Keratinocyte (primary cell): ENCODE results near the gene DUSP5. TPM values are rescaled to one million over a fixed set of nuclear protein-coding genes. Genes with fewer than 3 reads are reported as not detected.

Experiments
- DNase-seq: peaks from one replicate; pipeline ENCODE4 v3.0.0-alpha.2; 2011; ENCODE audit warnings: low read depth, missing footprints, low spot score
- FAIRE-seq: peaks from 2 replicates; lab custom pipeline; 2011; peaks lifted over from hg19 to GRCh38; lab: Jason Lieb, UNC
- H2AFZ ChIP-seq: 2 replicates; pipeline ENCODE4 v1.6.0; 2012; ENCODE audit warnings: low read length, control low read depth, inconsistent platforms; ENCODE audit not compliant: control insufficient read depth
- H3K27ac ChIP-seq: 2 replicates; pipeline ENCODE4 v1.5.1; 2011; ENCODE audit warnings: low read length; ENCODE audit not compliant: control insufficient read depth, insufficient read depth
- H3K27me3 ChIP-seq: 3 replicates; pipeline ENCODE4 v1.6.0; 2011; ENCODE audit warnings: low read length; ENCODE audit not compliant: control insufficient read depth, insufficient read depth; ENCODE audit errors: extremely low read depth
- H3K36me3 ChIP-seq, 2 experiments: 2 replicates in 1 of 2; 3 replicates in 1 of 2; pipeline ENCODE4 v1.5.1; 2011; ENCODE audit warnings: low read length in 2 of 2, mild to moderate bottlenecking in 1 of 2; ENCODE audit not compliant: control insufficient read depth in 2 of 2, insufficient read depth in 2 of 2; ENCODE audit errors: extremely low read depth in 1 of 2
- H3K4me1 ChIP-seq: 3 replicates; pipeline ENCODE4 v1.5.1; 2011; ENCODE audit warnings: low read length; ENCODE audit not compliant: control insufficient read depth, insufficient read depth; ENCODE audit errors: extremely low read depth
- H3K4me2 ChIP-seq: 3 replicates; pipeline ENCODE4 v1.6.0; 2011; ENCODE audit warnings: low read depth, low read length; ENCODE audit not compliant: control insufficient read depth, insufficient read depth; ENCODE audit errors: extremely low read depth
- H3K4me3 ChIP-seq, 3 experiments: fragments of 200-600 bp in 1 of 3; sonication (generic) in 1 of 3; 2 replicates in 2 of 3; 3 replicates in 1 of 3; pipeline ENCODE4 v1.5.1; 2011 to 2016; ENCODE audit warnings: low read length in 3 of 3, mild to moderate bottlenecking in 3 of 3, control low read depth in 2 of 3, inconsistent platforms in 1 of 3, low read depth in 1 of 3, mixed read lengths in 1 of 3, mixed run types in 1 of 3, moderate library complexity in 1 of 3; ENCODE audit not compliant: control insufficient read depth in 2 of 3, insufficient read depth in 2 of 3; ENCODE audit errors: extremely low read depth in 1 of 3
- H3K79me2 ChIP-seq: 2 replicates; pipeline ENCODE4 v1.6.0; 2012; ENCODE audit warnings: low read length; ENCODE audit not compliant: control insufficient read depth, insufficient read depth
- H3K9ac ChIP-seq: 3 replicates; pipeline ENCODE4 v1.6.0; 2011; ENCODE audit warnings: low read length; ENCODE audit not compliant: control insufficient read depth, insufficient read depth; ENCODE audit errors: extremely low read depth
- H3K9me1 ChIP-seq: 3 replicates; pipeline ENCODE4 v1.6.0; 2011; ENCODE audit warnings: low read length; ENCODE audit not compliant: control insufficient read depth, insufficient read depth; ENCODE audit errors: extremely low read depth
- H3K9me3 ChIP-seq: 2 replicates; pipeline ENCODE4 v1.5.1; 2012; ENCODE audit warnings: low read depth, low read length; ENCODE audit not compliant: control insufficient read depth
- H4K20me1 ChIP-seq: 3 replicates; pipeline ENCODE4 v1.6.0; 2011; ENCODE audit warnings: low read length; ENCODE audit not compliant: control insufficient read depth, insufficient read depth; ENCODE audit errors: extremely low read depth
- EZH2 ChIP-seq: IDR thresholded peaks from one replicate; pipeline ENCODE4 v1.6.1; 2012; ENCODE audit warnings: inconsistent platforms, mild to moderate bottlenecking, low read length, moderate library complexity
- dilution Hi-C: fragments of 300-500 bp; cut with MboI; formaldehyde crosslinking; loops from one replicate; pipeline ENCODE4 v1.7.0; 2020; ENCODE audit warnings: low sequenced_read_pairs; ENCODE audit not compliant: extremely low pct_ligation_motif_present
- polyA plus RNA-seq, 5 experiments: library from polyadenylated mRNA; depleted of rRNA in 3 of 5; stranded (reverse) in 3 of 5; stranded (forward) in 1 of 5; unstranded in 1 of 5; fragments of >200 nt; gene quantifications; 1 replicate in 1 of 5; 2 replicates in 3 of 5; 3 replicates in 1 of 5; pipeline versions ENCODE4 v1.2.1 to v1.2.3, GENCODE V29; 2011 to 2012; ENCODE audit warnings: missing spikeins in 2 of 5, low read depth in 1 of 5, low replicate concordance in 1 of 5
- TF ChIP-seq, protein P1 (sequence below), 3 experiments: IDR thresholded peaks in 1 of 3; conservative IDR thresholded peaks in 1 of 3; optimal IDR thresholded peaks in 1 of 3; 2 replicates in 2 of 3; 3 replicates in 1 of 3; pipeline versions ENCODE3 to v1.5.1; 2011; ENCODE audit warnings: low read length in 3 of 3, mild to moderate bottlenecking in 3 of 3, moderate library complexity in 2 of 3, control low read depth in 1 of 3, inconsistent platforms in 1 of 3; ENCODE audit not compliant: insufficient read depth in 2 of 3; ENCODE audit errors: extremely low read depth in 1 of 3

Gene DUSP5
- polyA plus RNA-seq, 1 donor (not counting 4 experiments of a cell fraction or from before 2014, with no cell fraction given), result 49.6 TPM

DNA sequence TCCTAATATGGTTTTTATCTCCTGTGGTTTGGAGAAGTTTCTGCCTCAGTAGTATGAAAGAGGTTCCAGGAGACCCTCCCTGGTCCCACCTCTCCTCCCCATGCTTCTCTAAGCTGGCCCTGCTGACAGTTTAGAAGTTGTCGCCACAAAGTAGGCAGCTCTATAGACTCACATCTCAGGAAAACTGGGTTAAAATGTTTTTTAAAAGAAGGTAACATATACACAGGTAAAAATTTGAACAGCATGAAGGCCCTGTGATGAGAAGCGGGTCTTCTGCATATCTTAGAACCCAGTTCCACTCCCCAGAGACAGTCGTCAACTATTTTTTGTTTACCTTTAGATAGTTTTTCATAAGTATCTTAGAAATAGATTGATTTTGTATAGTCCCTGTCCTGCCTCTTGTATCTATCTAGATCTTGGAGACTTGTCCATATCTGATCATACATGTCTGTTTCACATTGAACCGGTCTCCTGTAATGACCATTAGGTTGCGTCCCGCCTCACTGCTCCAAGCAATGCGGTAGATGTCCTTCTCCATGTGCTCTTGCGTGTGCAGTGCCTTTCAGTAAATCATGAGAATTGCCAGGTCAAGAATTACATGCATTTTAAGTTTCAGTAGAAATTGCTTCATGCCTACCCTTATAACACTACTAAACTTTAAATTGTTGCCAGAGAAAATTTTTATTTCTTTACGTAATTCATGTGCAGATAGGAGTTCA, 2.2 kb downstream of the DUSP5 start:
- Histone ChIP-seq H3K36me3 (peaks cover 11 to 50% of the 10 kb centered on the region in 2 experiments), H3K4me1 (peaks cover 41% of the 10 kb centered on the region), H3K9ac (peak overlapping the region; percentile 90), H3K4me3 (peak overlapping the region; percentile 91 to 99 (median 98)), H3K4me2 (peak overlapping the region; percentile 76), H3K9me3 (no peaks in the 10 kb centered on the region), H4K20me1 (peaks cover 41% of the 10 kb centered on the region), H3K79me2 (peaks cover 93% of the 10 kb centered on the region), H3K27ac (peak overlapping the region; percentile 67), H3K9me1 (no peaks in the 10 kb centered on the region), H3K27me3 (no peaks in the 10 kb centered on the region), H2AFZ (no peak overlapping the region)
- dilution Hi-C loops, result no loop called here
- FAIRE-seq, result no peak
- no peak for DNase-seq
- TF ChIP-seq EZH2, result no peak
- TF ChIP-seq, protein P1, sequence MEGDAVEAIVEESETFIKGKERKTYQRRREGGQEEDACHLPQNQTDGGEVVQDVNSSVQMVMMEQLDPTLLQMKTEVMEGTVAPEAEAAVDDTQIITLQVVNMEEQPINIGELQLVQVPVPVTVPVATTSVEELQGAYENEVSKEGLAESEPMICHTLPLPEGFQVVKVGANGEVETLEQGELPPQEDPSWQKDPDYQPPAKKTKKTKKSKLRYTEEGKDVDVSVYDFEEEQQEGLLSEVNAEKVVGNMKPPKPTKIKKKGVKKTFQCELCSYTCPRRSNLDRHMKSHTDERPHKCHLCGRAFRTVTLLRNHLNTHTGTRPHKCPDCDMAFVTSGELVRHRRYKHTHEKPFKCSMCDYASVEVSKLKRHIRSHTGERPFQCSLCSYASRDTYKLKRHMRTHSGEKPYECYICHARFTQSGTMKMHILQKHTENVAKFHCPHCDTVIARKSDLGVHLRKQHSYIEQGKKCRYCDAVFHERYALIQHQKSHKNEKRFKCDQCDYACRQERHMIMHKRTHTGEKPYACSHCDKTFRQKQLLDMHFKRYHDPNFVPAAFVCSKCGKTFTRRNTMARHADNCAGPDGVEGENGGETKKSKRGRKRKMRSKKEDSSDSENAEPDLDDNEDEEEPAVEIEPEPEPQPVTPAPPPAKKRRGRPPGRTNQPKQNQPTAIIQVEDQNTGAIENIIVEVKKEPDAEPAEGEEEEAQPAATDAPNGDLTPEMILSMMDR (optimal IDR thresholded peaks at IDR 0.05 in 1 of 3, IDR thresholded peaks at IDR 0.05 in 1 of 3, conservative IDR thresholded peaks at IDR 0.05 in 1 of 3; ENCODE audit: extremely low read depth in 1 of 3, insufficient read depth in 2 of 3, low read length in 3 of 3), result no peak

DNA sequence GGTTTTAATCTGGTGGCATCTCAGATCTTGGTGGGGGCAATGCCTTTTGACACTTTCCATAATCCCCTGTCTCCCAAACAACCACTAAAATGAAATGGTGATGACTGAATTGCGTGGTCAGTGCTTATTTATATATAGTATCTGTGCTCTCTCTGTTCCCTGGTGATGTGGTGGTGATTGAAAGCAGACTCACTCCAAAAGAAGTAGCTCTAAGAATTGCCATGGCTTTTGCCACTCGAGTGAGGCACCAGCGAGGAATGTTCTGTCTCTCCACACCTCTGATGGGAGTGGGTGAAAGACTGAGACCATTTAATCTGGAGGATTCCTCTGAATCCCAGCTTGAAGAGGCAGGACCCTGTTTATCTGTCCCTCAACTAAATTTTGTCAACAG, 2.8 kb downstream of the DUSP5 start:
- Histone ChIP-seq H3K4me1 (peaks cover 41% of the 10 kb centered on the region), H3K27ac (peak overlapping the region; percentile 67), H3K36me3 (peaks cover 13 to 56% of the 10 kb centered on the region in 2 experiments), H3K27me3 (no peaks in the 10 kb centered on the region), H3K9me1 (no peaks in the 10 kb centered on the region), H3K4me2 (peak overlapping the region; percentile 76), H2AFZ (no peak overlapping the region), H3K9me3 (no peaks in the 10 kb centered on the region), H3K79me2 (peaks cover 97% of the 10 kb centered on the region), H3K9ac (peak overlapping the region; percentile 90), H3K4me3 (peak overlapping the region; percentile 91 to 99 (median 98)), H4K20me1 (peaks cover 45% of the 10 kb centered on the region)
- DNase-seq (no peak), FAIRE-seq (no peak)
- dilution Hi-C loops, result no loop called here
- TF ChIP-seq, protein P1 (optimal IDR thresholded peaks at IDR 0.05 in 1 of 3, IDR thresholded peaks at IDR 0.05 in 1 of 3, conservative IDR thresholded peaks at IDR 0.05 in 1 of 3; ENCODE audit: extremely low read depth in 1 of 3, insufficient read depth in 2 of 3, low read length in 3 of 3), result no peak
- no peak for TF ChIP-seq EZH2
